CD14-positive monocyte (primary cell): ENCODE results near the gene LIN7B. TPM values are rescaled to one million over a fixed set of nuclear protein-coding genes. Genes with fewer than 3 reads are reported as not detected.

Experiments
- DNase-seq, 3 donors: peaks; one replicate each; pipeline ENCODE4 v3.0.0-alpha.2; 2011 to 2022
- H2AFZ ChIP-seq: 2 replicates; pipeline ENCODE4 v1.6.0; 2012; ENCODE audit warnings: mild to moderate bottlenecking, low read depth, low read length, inconsistent platforms; ENCODE audit not compliant: insufficient read depth, poor library complexity, severe bottlenecking
- H3K27ac ChIP-seq, 2 donors: 1 replicate in 1 of 2; 2 replicates in 1 of 2; pipeline ENCODE4 v1.5.1; 2012 to 2013; ENCODE audit warnings: low read length in 2 of 2, control low read depth in 1 of 2, inconsistent platforms in 1 of 2, low read depth in 1 of 2, mild to moderate bottlenecking in 1 of 2
- H3K27me3 ChIP-seq, 2 donors: one replicate each; pipeline versions ENCODE4 v1.6.0 to v1.6.1; 2011 to 2013; ENCODE audit warnings: low read length in 2 of 2; ENCODE audit not compliant: control insufficient read depth in 2 of 2, insufficient read depth in 2 of 2
- H3K36me3 ChIP-seq, 2 donors: replicated peaks in 1 of 2; 1 replicate in 1 of 2; 2 replicates in 1 of 2; pipeline versions ENCODE4 v1.5.1 to v1.6.1; 2012 to 2013; ENCODE audit warnings: low read length in 2 of 2, control low read depth in 1 of 2, inconsistent platforms in 1 of 2, mild to moderate bottlenecking in 1 of 2; ENCODE audit not compliant: insufficient read depth in 2 of 2, control insufficient read depth in 1 of 2
- H3K4me1 ChIP-seq, 2 donors: 1 replicate in 1 of 2; 2 replicates in 1 of 2; pipeline versions ENCODE4 v1.5.1 to v1.6.1; 2012 to 2013; ENCODE audit warnings: low read length in 2 of 2, control low read depth in 1 of 2, inconsistent platforms in 1 of 2, mild to moderate bottlenecking in 1 of 2, moderate library complexity in 1 of 2; ENCODE audit not compliant: insufficient read depth in 2 of 2, control insufficient read depth in 1 of 2
- H3K4me2 ChIP-seq: replicated peaks from 2 replicates; pipeline ENCODE3; 2012; ENCODE audit warnings: low read length, moderate library complexity, mild to moderate bottlenecking; ENCODE audit not compliant: poor library complexity, severe bottlenecking; ENCODE audit errors: extremely low read depth
- H3K4me3 ChIP-seq, 3 experiments: fragments of 200-600 bp in 1 of 3; sonication (generic) in 1 of 3; replicated peaks in 1 of 3; 1 replicate in 2 of 3; 2 replicates in 1 of 3; pipeline ENCODE4 v1.5.1; 2011 to 2013; ENCODE audit warnings: low read length in 3 of 3, mild to moderate bottlenecking in 3 of 3, control low read depth in 2 of 3, low read depth in 2 of 3, inconsistent platforms in 1 of 3, moderate library complexity in 1 of 3
- H3K79me2 ChIP-seq: 2 replicates; pipeline ENCODE4 v1.6.0; 2012; ENCODE audit warnings: mild to moderate bottlenecking, control low read depth, inconsistent platforms, low read length, moderate library complexity; ENCODE audit not compliant: insufficient read depth
- H3K9ac ChIP-seq: 2 replicates; pipeline ENCODE4 v1.6.0; 2017; ENCODE audit warnings: low read length, mild to moderate bottlenecking; ENCODE audit not compliant: insufficient read depth, poor library complexity, severe bottlenecking
- H3K9me3 ChIP-seq, 2 donors: replicated peaks in 1 of 2; 1 replicate in 1 of 2; 2 replicates in 1 of 2; pipeline versions ENCODE4 v1.5.1 to v1.6.1; 2012 to 2013; ENCODE audit warnings: low read length in 2 of 2, control low read depth in 1 of 2; ENCODE audit not compliant: control insufficient read depth in 1 of 2, insufficient read depth in 1 of 2
- H4K20me1 ChIP-seq: 2 replicates; pipeline ENCODE4 v1.6.0; 2012; ENCODE audit warnings: mild to moderate bottlenecking, low read length, control low read depth, moderate library complexity; ENCODE audit not compliant: insufficient read depth
- H3K27ac Mint-ChIP-seq, 7 donors: one replicate each; pipeline ENCODE4 v1.8.0; 2020; ENCODE audit warnings: mild to moderate bottlenecking in 7 of 7, mixed read lengths in 7 of 7, moderate library complexity in 6 of 7, inconsistent platforms in 2 of 7
- H3K27me3 Mint-ChIP-seq, 3 donors: one replicate each; pipeline ENCODE4 v1.8.0; 2021 to 2022; ENCODE audit warnings: low read depth in 3 of 3, mild to moderate bottlenecking in 3 of 3, mixed read lengths in 3 of 3, moderate library complexity in 3 of 3, inconsistent platforms in 1 of 3
- H3K36me3 Mint-ChIP-seq, 2 donors: one replicate each; pipeline ENCODE4 v1.8.0; 2020; ENCODE audit warnings: mixed read lengths in 2 of 2, inconsistent platforms in 1 of 2, mild to moderate bottlenecking in 1 of 2
- H3K4me1 Mint-ChIP-seq: one replicate; pipeline ENCODE4 v1.8.0; 2020; ENCODE audit warnings: mild to moderate bottlenecking, mixed read lengths
- H3K4me3 Mint-ChIP-seq, 2 donors: one replicate each; pipeline ENCODE4 v1.8.0; 2020; ENCODE audit warnings: mild to moderate bottlenecking in 2 of 2, mixed read lengths in 2 of 2, moderate library complexity in 1 of 2
- H3K9me3 Mint-ChIP-seq, 7 donors: one replicate each; pipeline ENCODE4 v1.8.0; 2020 to 2022; ENCODE audit warnings: mixed read lengths in 7 of 7, mild to moderate bottlenecking in 6 of 7, moderate library complexity in 6 of 7, inconsistent platforms in 2 of 7
- WGBS: methylation state at CpG from one replicate; pipeline ENCODE4 v1.1.5; 2013; ENCODE audit warnings: missing lambda C conversion rate; ENCODE audit not compliant: insufficient coverage; 5-methylcytosine and 5-hydroxymethylcytosine counted together
- intact Hi-C, 2 donors: fragments of 100-400 bp; cut with micrococcal nuclease; formaldehyde crosslinking; loops; one replicate each; pipeline versions ENCODE4 v1.15.0 to v1.15.1; 2023
- polyA plus RNA-seq, 3 donors: library from polyadenylated mRNA; depleted of rRNA in 1 of 3; unstranded in 2 of 3; stranded (reverse) in 1 of 3; fragments of 300-500 nt in 2 of 3; fragments of >200 nt in 1 of 3; fragmentation: Illumina TruSeq in 2 of 3; gene quantifications; 1 replicate in 2 of 3; 2 replicates in 1 of 3; pipeline ENCODE4 v1.2.3, GENCODE V29; 2012 to 2021
- TF ChIP-seq, protein P1 (sequence below): fragments of 200-600 bp; IDR thresholded peaks from one replicate; pipeline ENCODE4 v1.8.0; 2022; ENCODE audit warnings: antibody characterized with exemption, mild to moderate bottlenecking

LIN7B gene
- polyA plus RNA-seq, 3 donors, result 4.1 to 9.2 (median 4.2) TPM

DNA sequence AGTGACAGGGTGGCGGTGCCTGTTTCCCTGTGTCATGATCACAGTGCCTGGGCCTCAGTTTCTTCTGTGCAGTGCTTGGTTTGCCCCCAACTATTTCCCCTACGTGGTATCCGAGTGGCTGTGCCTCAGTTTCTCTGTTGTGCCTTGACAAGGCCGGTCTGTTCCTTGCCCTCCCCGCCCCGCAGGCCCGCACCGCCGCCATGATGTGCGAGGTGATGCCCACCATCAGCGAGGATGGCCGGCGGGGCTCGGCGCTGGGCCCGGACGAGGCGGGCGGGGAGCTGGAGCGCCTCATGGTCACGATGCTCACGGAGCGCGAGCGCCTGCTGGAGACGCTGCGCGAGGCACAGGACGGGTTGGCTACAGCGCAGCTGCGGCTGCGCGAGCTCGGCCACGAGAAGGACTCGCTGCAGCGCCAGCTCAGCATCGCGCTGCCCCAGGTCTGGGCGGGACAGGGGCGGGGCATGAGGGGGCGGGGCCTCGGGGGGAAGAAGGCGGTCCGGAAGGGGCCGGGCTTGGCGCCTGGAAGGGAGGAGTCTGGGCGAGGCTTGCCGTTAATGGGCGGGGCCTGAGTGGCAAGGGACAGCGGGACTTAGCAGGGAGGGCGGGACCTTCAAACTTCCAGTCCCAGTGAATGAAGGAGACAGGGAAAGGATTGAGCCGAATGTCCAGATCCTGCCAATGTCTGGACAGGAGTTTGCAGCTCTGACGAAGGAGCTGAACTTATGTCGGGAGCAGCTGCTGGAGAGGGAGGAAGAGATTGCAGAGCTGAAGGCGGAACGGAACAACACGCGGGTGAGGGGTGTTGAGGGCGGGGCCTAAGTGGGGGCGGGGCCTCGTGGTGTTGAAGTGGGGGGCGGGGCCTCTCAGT, 13.7 kb downstream of the LIN7B start:
- Mint-ChIP-seq H3K27ac (peak overlapping the region; percentile 71 to 96 (median 85)), H3K4me1 (peaks cover 13% of the 10 kb centered on the region), H3K36me3 (no peaks in the 10 kb centered on the region), H3K9me3 (peaks cover 10 to 25% (median 15%) of the 10 kb centered on the region in 7 donors), H3K27me3 (peaks cover 15 to 35% (median 33%) of the 10 kb centered on the region in 3 donors), H3K4me3 (peak overlapping the region; percentile 80 to 97)
- peak overlapping the region; percentile 31 to 72 (median 34) for H3K4me3 ChIP-seq
- H3K4me1 ChIP-seq, result peaks cover 5 to 14% of the 10 kb centered on the region in 2 donors
- no peaks in the 10 kb centered on the region for H3K36me3 ChIP-seq
- 5% methylated on average over 51 of the region's 63 CpGs for WGBS
- H3K79me2 ChIP-seq, result no peaks in the 10 kb centered on the region
- H3K27me3 ChIP-seq, result no peaks in the 10 kb centered on the region
- H3K4me2 ChIP-seq, result peak overlapping the region; percentile 74
- intact Hi-C loops, result no loop called here
- H3K9me3 ChIP-seq, result peaks cover 0 to 10% of the 10 kb centered on the region in 2 donors
- peak; percentile 94 to 96 (median 95) for DNase-seq
- no peak overlapping the region for H3K9ac ChIP-seq
- H3K27ac ChIP-seq, result no peak overlapping the region
- H2AFZ ChIP-seq, result peak overlapping the region; percentile 82
- no peaks in the 10 kb centered on the region for H4K20me1 ChIP-seq
- TF ChIP-seq, protein P1, sequence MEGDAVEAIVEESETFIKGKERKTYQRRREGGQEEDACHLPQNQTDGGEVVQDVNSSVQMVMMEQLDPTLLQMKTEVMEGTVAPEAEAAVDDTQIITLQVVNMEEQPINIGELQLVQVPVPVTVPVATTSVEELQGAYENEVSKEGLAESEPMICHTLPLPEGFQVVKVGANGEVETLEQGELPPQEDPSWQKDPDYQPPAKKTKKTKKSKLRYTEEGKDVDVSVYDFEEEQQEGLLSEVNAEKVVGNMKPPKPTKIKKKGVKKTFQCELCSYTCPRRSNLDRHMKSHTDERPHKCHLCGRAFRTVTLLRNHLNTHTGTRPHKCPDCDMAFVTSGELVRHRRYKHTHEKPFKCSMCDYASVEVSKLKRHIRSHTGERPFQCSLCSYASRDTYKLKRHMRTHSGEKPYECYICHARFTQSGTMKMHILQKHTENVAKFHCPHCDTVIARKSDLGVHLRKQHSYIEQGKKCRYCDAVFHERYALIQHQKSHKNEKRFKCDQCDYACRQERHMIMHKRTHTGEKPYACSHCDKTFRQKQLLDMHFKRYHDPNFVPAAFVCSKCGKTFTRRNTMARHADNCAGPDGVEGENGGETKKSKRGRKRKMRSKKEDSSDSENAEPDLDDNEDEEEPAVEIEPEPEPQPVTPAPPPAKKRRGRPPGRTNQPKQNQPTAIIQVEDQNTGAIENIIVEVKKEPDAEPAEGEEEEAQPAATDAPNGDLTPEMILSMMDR, result no peak

DNA sequence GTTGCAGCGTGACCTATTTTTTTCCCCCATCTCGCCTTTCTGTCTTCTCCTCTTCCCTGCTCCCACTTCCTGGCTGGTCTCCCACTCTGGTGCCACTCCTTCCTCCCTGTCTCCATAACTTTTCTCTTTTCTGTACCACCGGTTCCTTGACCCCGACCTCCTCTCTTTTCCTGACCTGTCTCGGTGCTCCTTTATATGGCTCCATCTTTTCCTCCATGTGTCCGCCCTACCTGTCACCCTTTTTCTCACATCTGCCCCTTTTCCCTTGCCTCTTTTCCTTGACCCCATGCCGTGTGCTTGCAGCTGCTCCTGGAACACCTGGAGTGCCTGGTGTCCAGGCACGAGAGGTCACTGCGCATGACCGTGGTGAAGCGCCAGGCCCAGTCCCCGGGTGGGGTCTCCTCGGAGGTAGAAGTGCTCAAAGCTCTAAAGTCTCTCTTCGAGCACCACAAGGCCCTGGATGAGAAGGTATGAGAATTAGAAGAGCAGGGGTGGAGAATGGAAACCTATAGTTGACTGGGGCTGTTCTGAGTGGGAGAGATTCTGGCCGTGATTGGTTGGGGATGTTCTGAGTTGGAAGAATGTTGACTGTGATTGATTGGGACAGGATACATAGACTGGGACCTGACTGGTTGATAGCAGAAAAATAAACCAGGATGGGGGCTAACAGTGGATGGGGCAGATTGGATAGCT, 14.5 kb downstream of the LIN7B start:
- H3K27me3 ChIP-seq, result peaks cover 0 to 5% of the 10 kb centered on the region in 2 donors
- H3K36me3 ChIP-seq, result no peaks in the 10 kb centered on the region
- H4K20me1 ChIP-seq, result no peaks in the 10 kb centered on the region
- H3K27ac ChIP-seq, result no peak overlapping the region
- TF ChIP-seq, protein P1, result no peak
- Mint-ChIP-seq H3K9me3 (peaks cover 14 to 31% (median 19%) of the 10 kb centered on the region in 7 donors), H3K27ac (peak overlapping the region in 4 of 7 donors; percentile 21 to 96 (median 76)), H3K4me3 (peak overlapping the region; percentile 20 to 59), H3K4me1 (peaks cover 19% of the 10 kb centered on the region), H3K36me3 (no peaks in the 10 kb centered on the region), H3K27me3 (peaks cover 15 to 37% (median 37%) of the 10 kb centered on the region in 3 donors)
- peak overlapping the region in 1 of 3 experiments; percentile 72 for H3K4me3 ChIP-seq
- peak overlapping the region; percentile 74 for H3K4me2 ChIP-seq
- peaks cover 9 to 21% of the 10 kb centered on the region in 2 donors for H3K4me1 ChIP-seq
- DNase-seq, result no peak
- no peak overlapping the region for H3K9ac ChIP-seq
- H2AFZ ChIP-seq, result no peak overlapping the region
- WGBS, result 73% methylated on average over 14 of the region's 15 CpGs
- H3K9me3 ChIP-seq, result peaks cover 0 to 11% of the 10 kb centered on the region in 2 donors
- intact Hi-C loops, result no loop called here
- H3K79me2 ChIP-seq, result no peaks in the 10 kb centered on the region
